Stomach (tissue), 9 donors: ENCODE measurements around the gene C19orf25. TPM values are rescaled to one million over a fixed set of nuclear protein-coding genes. Genes with fewer than 3 reads are reported as not detected.
A peak's percentile ranks its signal among the peaks of the same experiment; 100 is the strongest.

Experiments used
- DNase-seq, 2 donors: peaks; one replicate each; pipeline versions ENCODE4 v3.0.0 to v3.0.0-alpha.2; 2013 to 2019
- H3K27ac ChIP-seq, 5 donors: fragments of 200-600 bp in 4 of 5; sonication (generic) in 4 of 5; one replicate each; pipeline ENCODE4 v1.5.1; 2013 to 2019; ENCODE audit warnings: mild to moderate bottlenecking in 1 of 5, moderate library complexity in 1 of 5
- H3K27me3 ChIP-seq, 3 donors: fragments of 200-600 bp; sonication (generic); one replicate each; pipeline ENCODE4 v1.5.1; 2017 to 2019; ENCODE audit warnings: mixed run types in 1 of 3
- H3K36me3 ChIP-seq, 4 donors: fragments of 200-600 bp; sonication (generic); 1 replicate in 3 of 4; 2 replicates in 1 of 4; pipeline ENCODE4 v1.5.1; 2016 to 2019
- H3K4me1 ChIP-seq, 4 donors: fragments of 200-600 bp; sonication (generic); one replicate each; pipeline ENCODE4 v1.5.1; 2016 to 2019
- H3K4me3 ChIP-seq, 4 donors: fragments of 200-600 bp; sonication (generic) in 3 of 4; one replicate each; pipeline ENCODE4 v1.5.1; 2016 to 2019; ENCODE audit warnings: mild to moderate bottlenecking in 1 of 4
- H3K9me3 ChIP-seq, 4 donors: fragments of 200-600 bp; sonication (generic); one replicate each; pipeline ENCODE4 v1.5.1; 2016 to 2019
- CTCF ChIP-seq, 7 experiments: fragments of 450-650 bp in 4 of 7; fragments of 200-600 bp in 3 of 7; sonication (generic) in 3 of 7; IDR thresholded peaks; one replicate each; pipeline ENCODE4 v1.5.1; 2016 to 2019; ENCODE audit warnings: antibody characterized with exemption in 7 of 7, control low read depth in 2 of 7, mild to moderate bottlenecking in 1 of 7
- EP300 ChIP-seq: sonication (generic); formaldehyde crosslinking; IDR thresholded peaks from one replicate; pipeline ENCODE4 v1.6.1; 2017; ENCODE audit warnings: antibody characterized with exemption
- POLR2A ChIP-seq, 4 donors: fragments of 450-650 bp; IDR thresholded peaks; one replicate each; pipeline ENCODE4 v1.6.1; 2016; ENCODE audit warnings: antibody characterized with exemption in 4 of 4, control low read depth in 2 of 4, mild to moderate bottlenecking in 1 of 4, moderate library complexity in 1 of 4
- POLR2AphosphoS5 ChIP-seq, 3 donors: sonication (generic); formaldehyde crosslinking; IDR thresholded peaks; one replicate each; pipeline ENCODE4 v1.6.1; 2016; ENCODE audit warnings: antibody characterized with exemption in 3 of 3
- WGBS, 5 donors: extraction: QIAGEN DNeasy Blood & Tissue Kit in 3 of 5; methylation state at CpG; one replicate each; pipeline versions ENCODE4 v1.1.5 to v1.1.7; 2013 to 2018; 5-methylcytosine and 5-hydroxymethylcytosine counted together
- intact Hi-C: fragments of 100-400 bp; cut with DNase I; formaldehyde crosslinking; loops from one replicate; pipeline ENCODE4 v1.15.1; 2023; ENCODE audit warnings: low total_unique reads
- polyA plus RNA-seq, 3 donors: library from polyadenylated mRNA; stranded (reverse); fragments of 200-250 nt; gene quantifications; one replicate each; pipeline ENCODE4 v1.2.3, GENCODE V29; 2013
- total RNA-seq, 5 donors: library from RNA; depleted of rRNA; stranded (reverse); fragments of >200 nt; gene quantifications; one replicate each; pipeline versions ENCODE4 v1.1.0 to v1.2.3, GENCODE V29; 2014 to 2016
- donor health status: healthy with polysubstance abuse.
- donor health status: Bipolar disorder and iron deficiency.
- donor health status: healthy.

C19orf25 gene
- total and polyA plus RNA-seq, 8 donors: 5.4 to 84.3 (median 29.1) TPM

GRCh38 chr19:1494115-1494815, 15.2 kb upstream of the C19orf25 start:
- intact Hi-C loops: no loop called here
- TF ChIP-seq POLR2A (IDR thresholded peaks at IDR 0.05) (no peak), POLR2AphosphoS5 (IDR thresholded peaks at IDR 0.05) (no peak), CTCF (IDR thresholded peaks at IDR 0.05) (no peak), EP300 (no peak)
- Histone ChIP-seq H3K36me3 (no peaks in the 10 kb centered on the region), H3K4me3 (no peak overlapping the region), H3K27ac (no peak overlapping the region), H3K9me3 (no peaks in the 10 kb centered on the region), H3K27me3 (peaks cover 0 to 63% (median 16%) of the 10 kb centered on the region in 3 donors), H3K4me1 (peaks cover 18 to 40% (median 32%) of the 10 kb centered on the region in 4 donors)
- 41 to 60% (median 53%) methylated on average over 12 to 15 of the region's 15 CpGs for WGBS, 5 donors
- no peak for DNase-seq

- WGBS, 5 donors: 61 to 72% (median 66%) methylated on average over 6 to 10 of the region's 10 CpGs
Observed at GRCh38 chr19:1492474-1493006, 13.5 kb upstream of the C19orf25 start.

GRCh38 chr19:1491849-1492170, 12.8 kb upstream of the C19orf25 start:
- DNase-seq: no peak
- Histone ChIP-seq H3K27ac (no peak overlapping the region), H3K36me3 (no peaks in the 10 kb centered on the region), H3K9me3 (no peaks in the 10 kb centered on the region), H3K4me3 (peak overlapping the region in 2 of 4 donors; percentile 54 to 75), H3K27me3 (peaks cover 0 to 46% (median 6%) of the 10 kb centered on the region in 3 donors), H3K4me1 (peaks cover 18 to 33% (median 31%) of the 10 kb centered on the region in 4 donors)
- 28 to 43% (median 41%) methylated on average over 12 of the region's 12 CpGs for WGBS, 5 donors
- TF ChIP-seq CTCF (IDR thresholded peaks at IDR 0.05) (no peak), POLR2AphosphoS5 (IDR thresholded peaks at IDR 0.05) (no peak), POLR2A (IDR thresholded peaks at IDR 0.05) (no peak), EP300 (no peak)
- intact Hi-C loops: no loop called here

More at GRCh38 chr19:1492474-1493006, 13.5 kb upstream of the C19orf25 start:
- Histone ChIP-seq H3K27ac (no peak overlapping the region), H3K4me3 (no peak overlapping the region), H3K27me3 (peaks cover 0 to 53% (median 11%) of the 10 kb centered on the region in 3 donors), H3K9me3 (no peaks in the 10 kb centered on the region), H3K4me1 (peaks cover 18 to 40% (median 33%) of the 10 kb centered on the region in 4 donors), H3K36me3 (no peaks in the 10 kb centered on the region)
- intact Hi-C loops: no loop called here
- no peak for DNase-seq
- TF ChIP-seq CTCF (IDR thresholded peaks at IDR 0.05) (no peak), POLR2A (IDR thresholded peaks at IDR 0.05) (no peak), POLR2AphosphoS5 (IDR thresholded peaks at IDR 0.05) (no peak), EP300 (no peak)

GRCh38 chr19:1491114-1491848, 12.3 kb upstream of the C19orf25 start, which contains the start of gene REEP6:
Gene REEP6, plus strand, starts transcription at chr19:1491181. Its CDS starts 89 bp downstream, at chr19:1491270.
- 2 to 12% (median 2%) methylated on average over 21 to 73 of the region's 73 CpGs for WGBS, 5 donors
- TF ChIP-seq CTCF (IDR thresholded peaks at IDR 0.05) (no peak), POLR2A (IDR thresholded peaks at IDR 0.05) (no peak), POLR2AphosphoS5 (IDR thresholded peaks at IDR 0.05) (no peak), EP300 (no peak)
- peak within 1 kb of the TSS; percentile 53 to 75 (median 54) for H3K4me3 ChIP-seq
- intact Hi-C loops: no loop called here
- no peaks in the 10 kb centered on the region for H3K9me3 ChIP-seq
- H3K27ac ChIP-seq: peak within 1 kb of the TSS; percentile 74 to 89 (median 79)
- no peaks in the 10 kb centered on the region for H3K36me3 ChIP-seq
- H3K4me1 ChIP-seq: peaks cover 18 to 28% (median 26%) of the 10 kb centered on the region in 4 donors
- no peak for DNase-seq
- peaks cover 0 to 40% (median 6%) of the 10 kb centered on the region in 3 donors for H3K27me3 ChIP-seq
